Measurements from ENCODE around the gene TAF4B.

TAF4B gene

GRCh38 chr18:26362021-26362420 lies 135.8 kb downstream of the TAF4B start:
- TF ChIP-seq TCF12 (IDR thresholded peaks at IDR 0.05; ENCODE audit: low read depth) = no peak
- TF ChIP-seq MAX (IDR thresholded peaks at IDR 0.05) = no peak
- TF ChIP-seq NFIC (IDR thresholded peaks at IDR 0.05) = no peak
- TF ChIP-seq FOXM1 (IDR thresholded peaks at IDR 0.05; ENCODE audit: borderline replicate concordance, low read depth) = no peak
- no peak for TF ChIP-seq TEAD4 (IDR thresholded peaks at IDR 0.05)
- TF ChIP-seq YY1 (IDR thresholded peaks at IDR 0.05; ENCODE audit: low read depth) = no peak
- TF ChIP-seq, protein P1, sequence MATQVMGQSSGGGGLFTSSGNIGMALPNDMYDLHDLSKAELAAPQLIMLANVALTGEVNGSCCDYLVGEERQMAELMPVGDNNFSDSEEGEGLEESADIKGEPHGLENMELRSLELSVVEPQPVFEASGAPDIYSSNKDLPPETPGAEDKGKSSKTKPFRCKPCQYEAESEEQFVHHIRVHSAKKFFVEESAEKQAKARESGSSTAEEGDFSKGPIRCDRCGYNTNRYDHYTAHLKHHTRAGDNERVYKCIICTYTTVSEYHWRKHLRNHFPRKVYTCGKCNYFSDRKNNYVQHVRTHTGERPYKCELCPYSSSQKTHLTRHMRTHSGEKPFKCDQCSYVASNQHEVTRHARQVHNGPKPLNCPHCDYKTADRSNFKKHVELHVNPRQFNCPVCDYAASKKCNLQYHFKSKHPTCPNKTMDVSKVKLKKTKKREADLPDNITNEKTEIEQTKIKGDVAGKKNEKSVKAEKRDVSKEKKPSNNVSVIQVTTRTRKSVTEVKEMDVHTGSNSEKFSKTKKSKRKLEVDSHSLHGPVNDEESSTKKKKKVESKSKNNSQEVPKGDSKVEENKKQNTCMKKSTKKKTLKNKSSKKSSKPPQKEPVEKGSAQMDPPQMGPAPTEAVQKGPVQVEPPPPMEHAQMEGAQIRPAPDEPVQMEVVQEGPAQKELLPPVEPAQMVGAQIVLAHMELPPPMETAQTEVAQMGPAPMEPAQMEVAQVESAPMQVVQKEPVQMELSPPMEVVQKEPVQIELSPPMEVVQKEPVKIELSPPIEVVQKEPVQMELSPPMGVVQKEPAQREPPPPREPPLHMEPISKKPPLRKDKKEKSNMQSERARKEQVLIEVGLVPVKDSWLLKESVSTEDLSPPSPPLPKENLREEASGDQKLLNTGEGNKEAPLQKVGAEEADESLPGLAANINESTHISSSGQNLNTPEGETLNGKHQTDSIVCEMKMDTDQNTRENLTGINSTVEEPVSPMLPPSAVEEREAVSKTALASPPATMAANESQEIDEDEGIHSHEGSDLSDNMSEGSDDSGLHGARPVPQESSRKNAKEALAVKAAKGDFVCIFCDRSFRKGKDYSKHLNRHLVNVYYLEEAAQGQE (IDR thresholded peaks at IDR 0.05; ENCODE audit: low read depth) = no peak
- TF ChIP-seq CREB1 (IDR thresholded peaks at IDR 0.05; ENCODE audit: low read depth) = no peak

GRCh38 chr18:26367425-26367824 lies 141.2 kb downstream of the TAF4B start:
- TF ChIP-seq TAF1 (IDR thresholded peaks at IDR 0.05; ENCODE audit: low read depth) (no peak), YY1 (IDR thresholded peaks at IDR 0.05; ENCODE audit: low read depth) (no peak)

- TF ChIP-seq CEBPB (IDR thresholded peaks at IDR 0.05) (no peak), CREB1 (IDR thresholded peaks at IDR 0.05; ENCODE audit: low read depth) (no peak), TEAD4 (IDR thresholded peaks at IDR 0.05) (no peak), NFIC (IDR thresholded peaks at IDR 0.05) (no peak), RAD21 (IDR thresholded peaks at IDR 0.05; ENCODE audit: low read depth) (no peak), YY1 (IDR thresholded peaks at IDR 0.05; ENCODE audit: low read depth) (no peak), ZBTB7A (IDR thresholded peaks at IDR 0.05; ENCODE audit: low read depth) (no peak), TCF12 (IDR thresholded peaks at IDR 0.05; ENCODE audit: low read depth) (no peak), MAX (IDR thresholded peaks at IDR 0.05) (no peak), EP300 (IDR thresholded peaks at IDR 0.05; ENCODE audit: borderline replicate concordance) (no peak), FOXM1 (IDR thresholded peaks at IDR 0.05; ENCODE audit: borderline replicate concordance, low read depth) (no peak), EGR1 (IDR thresholded peaks at IDR 0.05) (no peak), USF1 (IDR thresholded peaks at IDR 0.05) (no peak), TAF1 (IDR thresholded peaks at IDR 0.05; ENCODE audit: low read depth) (no peak)
- TF ChIP-seq, protein P1 (IDR thresholded peaks at IDR 0.05; ENCODE audit: low read depth) = no peak
Observed at GRCh38 chr18:26370037-26370436, 143.8 kb downstream of the TAF4B start.

- TF ChIP-seq EP300 (IDR thresholded peaks at IDR 0.05; ENCODE audit: borderline replicate concordance) (no peak), MAX (IDR thresholded peaks at IDR 0.05) (no peak), RAD21 (IDR thresholded peaks at IDR 0.05; ENCODE audit: low read depth) (no peak), NFIC (IDR thresholded peaks at IDR 0.05) (no peak), EGR1 (IDR thresholded peaks at IDR 0.05) (no peak), ZBTB7A (IDR thresholded peaks at IDR 0.05; ENCODE audit: low read depth) (no peak), USF1 (IDR thresholded peaks at IDR 0.05) (no peak), CREB1 (IDR thresholded peaks at IDR 0.05; ENCODE audit: low read depth) (no peak), TCF12 (IDR thresholded peaks at IDR 0.05; ENCODE audit: low read depth) (no peak), TAF1 (IDR thresholded peaks at IDR 0.05; ENCODE audit: low read depth) (no peak), YY1 (IDR thresholded peaks at IDR 0.05; ENCODE audit: low read depth) (no peak), CEBPB (IDR thresholded peaks at IDR 0.05) (no peak), FOXM1 (IDR thresholded peaks at IDR 0.05; ENCODE audit: borderline replicate concordance, low read depth) (no peak), TEAD4 (IDR thresholded peaks at IDR 0.05) (no peak)
- TF ChIP-seq, protein P1 (IDR thresholded peaks at IDR 0.05; ENCODE audit: low read depth) = no peak
Observed at GRCh38 chr18:26376105-26376504, 149.9 kb downstream of the TAF4B start.
